Measurements from ENCODE around the gene MC4R.

DNA sequence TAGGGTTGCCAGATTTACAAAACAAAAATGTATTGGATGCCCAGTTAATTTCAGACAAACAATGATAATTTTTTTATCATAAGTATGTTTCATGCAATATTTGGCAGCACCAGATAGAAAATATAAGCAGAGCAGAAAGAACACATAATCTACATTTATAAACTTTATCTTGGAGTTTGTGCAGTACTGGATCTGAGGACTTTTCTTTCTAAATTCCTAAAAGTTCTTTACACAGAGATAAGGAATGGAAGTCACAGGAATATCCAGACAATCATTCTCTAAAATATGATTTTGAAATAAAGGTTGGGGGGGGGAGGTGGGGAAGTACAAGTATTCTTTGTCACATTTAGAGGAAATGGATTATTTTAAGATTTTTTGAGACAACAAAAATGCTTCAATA is 28.8 kb upstream of the MC4R start:
- TF ChIP-seq ZNF274 (IDR thresholded peaks at IDR 0.05; ENCODE audit: low read depth, low read length) (no peak), POLR2A (IDR thresholded peaks at IDR 0.05; ENCODE audit: borderline replicate concordance, extremely low read depth, insufficient read depth, insufficient read length) (no peak), EZH2 (IDR thresholded peaks at IDR 0.05) (no peak), ZFX (IDR thresholded peaks at IDR 0.05) (no peak), TCF7L2 (IDR thresholded peaks at IDR 0.05; ENCODE audit: borderline replicate concordance, extremely low read depth, insufficient read depth, insufficient read length) (no peak), RAD21 (IDR thresholded peaks at IDR 0.05; ENCODE audit: low read depth) (no peak), YY1 (IDR thresholded peaks at IDR 0.05; ENCODE audit: extremely low read depth, insufficient replicate concordance, low read depth, low read length) (no peak)
- TF ChIP-seq, protein P1, sequence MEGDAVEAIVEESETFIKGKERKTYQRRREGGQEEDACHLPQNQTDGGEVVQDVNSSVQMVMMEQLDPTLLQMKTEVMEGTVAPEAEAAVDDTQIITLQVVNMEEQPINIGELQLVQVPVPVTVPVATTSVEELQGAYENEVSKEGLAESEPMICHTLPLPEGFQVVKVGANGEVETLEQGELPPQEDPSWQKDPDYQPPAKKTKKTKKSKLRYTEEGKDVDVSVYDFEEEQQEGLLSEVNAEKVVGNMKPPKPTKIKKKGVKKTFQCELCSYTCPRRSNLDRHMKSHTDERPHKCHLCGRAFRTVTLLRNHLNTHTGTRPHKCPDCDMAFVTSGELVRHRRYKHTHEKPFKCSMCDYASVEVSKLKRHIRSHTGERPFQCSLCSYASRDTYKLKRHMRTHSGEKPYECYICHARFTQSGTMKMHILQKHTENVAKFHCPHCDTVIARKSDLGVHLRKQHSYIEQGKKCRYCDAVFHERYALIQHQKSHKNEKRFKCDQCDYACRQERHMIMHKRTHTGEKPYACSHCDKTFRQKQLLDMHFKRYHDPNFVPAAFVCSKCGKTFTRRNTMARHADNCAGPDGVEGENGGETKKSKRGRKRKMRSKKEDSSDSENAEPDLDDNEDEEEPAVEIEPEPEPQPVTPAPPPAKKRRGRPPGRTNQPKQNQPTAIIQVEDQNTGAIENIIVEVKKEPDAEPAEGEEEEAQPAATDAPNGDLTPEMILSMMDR (IDR thresholded peaks at IDR 0.05 in 2 of 3, conservative IDR thresholded peaks at IDR 0.05 in 1 of 3; ENCODE audit: borderline replicate concordance in 1 of 3, insufficient read depth in 1 of 3, low read depth in 2 of 3, low read length in 2 of 3) = no peak

Measured in HCT116 (cell line).